ENCODE data around the gene MYH11. TPM values are rescaled to one million over a fixed set of nuclear protein-coding genes. Genes with fewer than 3 reads are reported as not detected.

MYH11 gene
- total and polyA plus RNA-seq, 2 of the 13 experiments (the other 11 are each of a cell fraction or from before 2014, with no cell fraction given), result not detected

GRCh38 chr16:15672514-15673167 lies 184.2 kb downstream of the MYH11 start (continued):
- TF ChIP-seq FOXK1 (CRISPR knock-in tag; IDR thresholded peaks at IDR 0.05; ENCODE audit: borderline replicate concordance, low read depth) (peak; percentile 100), RBM22 (optimal IDR thresholded peaks at IDR 0.05; ENCODE audit: low read length) (peak; percentile 76), ADNP (CRISPR knock-in tag; IDR thresholded peaks at IDR 0.05) (no peak), MEF2D (CRISPR knock-in tag; IDR thresholded peaks at IDR 0.05) (peak; percentile 99), KLF12 (CRISPR knock-in tag; IDR thresholded peaks at IDR 0.05; ENCODE audit: borderline replicate concordance) (peak; percentile 98), PAF1 (CRISPR knock-in tag; IDR thresholded peaks at IDR 0.05) (0 out of 2 replicates have a peak, but pooled peaks have one; percentile 71), CENPX (CRISPR knock-in tag; IDR thresholded peaks at IDR 0.05) (no peak), ZBTB7B (CRISPR knock-in tag; IDR thresholded peaks at IDR 0.05) (peak; percentile 94), ZNF598 (CRISPR knock-in tag; IDR thresholded peaks at IDR 0.05; ENCODE audit: borderline replicate concordance) (peak; percentile 94; the same call in 1 of the 2 replicates), FOXO1 (CRISPR knock-in tag; IDR thresholded peaks at IDR 0.05) (peak; percentile 99), ZNF737 (CRISPR knock-in tag; IDR thresholded peaks at IDR 0.05; ENCODE audit: borderline replicate concordance) (no peak; the same call in 1 of the 2 replicates), NCOA5 (CRISPR knock-in tag; IDR thresholded peaks at IDR 0.05) (peak; percentile 17; the same call in 1 of the 2 replicates), NONO (IDR thresholded peaks at IDR 0.05) (no peak), NONO (CRISPR knock-in tag; conservative IDR thresholded peaks at IDR 0.05) (peak; percentile 90), ATF5 (CRISPR knock-in tag; IDR thresholded peaks at IDR 0.05; ENCODE audit: low read depth) (0 out of 2 replicates have a peak, but pooled peaks have one; percentile 83), CAMTA2 (CRISPR knock-in tag; IDR thresholded peaks at IDR 0.05; ENCODE audit: borderline replicate concordance) (no peak), ARNT (IDR thresholded peaks at IDR 0.05) (no peak), ZFP91 (CRISPR knock-in tag; IDR thresholded peaks at IDR 0.05; ENCODE audit: borderline replicate concordance) (peak; percentile 67), RFX5 (IDR thresholded peaks at IDR 0.05; ENCODE audit: low read depth, low read length) (no peak), NFE2L1 (CRISPR knock-in tag; IDR thresholded peaks at IDR 0.05; ENCODE audit: borderline replicate concordance) (no peak), ZNF605 (CRISPR knock-in tag; IDR thresholded peaks at IDR 0.05) (peak; percentile 94), TOPORS (CRISPR knock-in tag; IDR thresholded peaks at IDR 0.05) (peak; percentile 86; the same call in 1 of the 2 replicates), ZNF451 (CRISPR knock-in tag; IDR thresholded peaks at IDR 0.05) (peak; percentile 92), ZNF430 (CRISPR knock-in tag; IDR thresholded peaks at IDR 0.05) (peak; percentile 94), RBFOX2 (IDR thresholded peaks at IDR 0.05; ENCODE audit: low read depth, low read length) (no peak), TOE1 (CRISPR knock-in tag; IDR thresholded peaks at IDR 0.05) (peak; percentile 98), NR3C1 (CRISPR knock-in tag; IDR thresholded peaks at IDR 0.05) (no peak), E2F5 (CRISPR knock-in tag; conservative IDR thresholded peaks at IDR 0.05) (no peak), ZNF292 (CRISPR knock-in tag; IDR thresholded peaks at IDR 0.05; ENCODE audit: borderline replicate concordance, low read depth) (peak; percentile 89; the same call in 1 of the 2 replicates), CBX1 (IDR thresholded peaks at IDR 0.05; ENCODE audit: low read depth) (no peak), GATA4 (IDR thresholded peaks at IDR 0.05; ENCODE audit: borderline replicate concordance, low read depth) (peak; percentile 89; the same call in 1 of the 2 replicates)

Measured in HepG2 (cell line).